ENCODE measurements around the gene WEE2.
"Not testable (repeated sequence)": the region's sequence is repeated elsewhere in the genome, so short reads cannot be mapped to it uniquely, and the experiment has no call there.

Gene WEE2

GRCh38 chr7:141689072-141689825 is 18.9 kb upstream of the WEE2 start:
- in situ Hi-C loops (cut with HindIII; ENCODE audit: low sequenced_read_pairs) = not testable (repeated sequence)

DNA sequence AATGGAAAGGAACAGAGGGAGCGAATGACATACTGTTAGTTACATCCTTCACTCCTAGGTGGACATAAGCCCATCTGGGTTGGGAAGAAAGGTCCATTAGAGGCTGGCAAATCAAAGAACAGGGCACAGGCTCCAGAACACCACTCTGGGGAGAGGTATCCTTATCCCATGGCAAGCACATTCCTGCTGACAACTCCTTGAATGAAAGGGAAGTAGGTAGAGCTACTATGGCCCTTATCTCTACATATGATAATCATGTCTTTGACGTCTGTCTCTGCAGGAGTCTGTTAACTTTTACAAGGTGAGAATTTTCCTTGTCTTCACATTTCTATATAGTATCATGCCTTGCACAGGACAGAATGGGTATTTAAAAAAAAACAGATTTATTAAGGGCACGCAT is 16.6 kb upstream of the WEE2 start:
- in situ Hi-C loops (cut with HindIII; ENCODE audit: low sequenced_read_pairs) = no loop called here

DNA sequence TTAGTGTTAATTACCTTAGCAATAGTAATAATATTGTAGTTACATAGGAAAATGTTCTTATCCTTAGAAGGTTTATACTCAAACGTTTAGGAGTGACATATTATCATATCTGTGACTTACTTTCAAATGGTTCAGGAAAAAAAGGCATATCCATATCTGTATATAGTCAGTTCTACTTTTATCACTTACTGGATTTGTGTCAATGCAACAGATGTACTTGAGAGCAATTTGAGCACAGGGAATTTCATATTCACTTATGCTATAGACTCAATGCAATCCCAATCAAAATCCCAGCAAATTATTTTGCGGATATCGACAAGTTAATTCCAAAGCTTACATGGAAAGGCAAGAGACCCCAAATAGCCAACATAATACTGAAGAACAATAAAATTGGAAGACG is 16.2 kb upstream of the WEE2 start:
- in situ Hi-C loops (cut with HindIII; ENCODE audit: low sequenced_read_pairs) = no loop called here

DNA sequence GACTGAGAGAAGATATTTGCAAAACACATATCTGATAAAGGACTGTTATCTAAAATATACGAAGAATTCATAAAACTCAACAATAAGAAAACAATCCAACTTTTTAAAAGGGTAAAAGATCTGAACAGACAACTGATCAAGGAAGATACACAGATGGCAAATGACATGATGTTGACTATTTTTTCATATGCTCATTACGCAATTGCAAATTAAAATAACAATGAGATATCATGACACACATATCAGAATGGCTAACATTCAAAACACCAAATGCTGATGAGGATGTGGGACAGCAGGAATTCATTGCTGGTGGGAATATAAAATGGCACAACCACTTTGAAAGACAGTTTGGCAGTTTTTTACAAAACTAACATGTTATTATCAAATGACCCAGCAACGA is 15.1 kb upstream of the WEE2 start:
- in situ Hi-C loops (cut with HindIII; ENCODE audit: low sequenced_read_pairs) = no loop called here

GRCh38 chr7:141695803-141696289 is 12.3 kb upstream of the WEE2 start:
- in situ Hi-C loops (cut with HindIII; ENCODE audit: low sequenced_read_pairs) = no loop called here

GRCh38 chr7:141696348-141696747 is 11.8 kb upstream of the WEE2 start:
- in situ Hi-C loops (cut with HindIII; ENCODE audit: low sequenced_read_pairs) = no loop called here

DNA sequence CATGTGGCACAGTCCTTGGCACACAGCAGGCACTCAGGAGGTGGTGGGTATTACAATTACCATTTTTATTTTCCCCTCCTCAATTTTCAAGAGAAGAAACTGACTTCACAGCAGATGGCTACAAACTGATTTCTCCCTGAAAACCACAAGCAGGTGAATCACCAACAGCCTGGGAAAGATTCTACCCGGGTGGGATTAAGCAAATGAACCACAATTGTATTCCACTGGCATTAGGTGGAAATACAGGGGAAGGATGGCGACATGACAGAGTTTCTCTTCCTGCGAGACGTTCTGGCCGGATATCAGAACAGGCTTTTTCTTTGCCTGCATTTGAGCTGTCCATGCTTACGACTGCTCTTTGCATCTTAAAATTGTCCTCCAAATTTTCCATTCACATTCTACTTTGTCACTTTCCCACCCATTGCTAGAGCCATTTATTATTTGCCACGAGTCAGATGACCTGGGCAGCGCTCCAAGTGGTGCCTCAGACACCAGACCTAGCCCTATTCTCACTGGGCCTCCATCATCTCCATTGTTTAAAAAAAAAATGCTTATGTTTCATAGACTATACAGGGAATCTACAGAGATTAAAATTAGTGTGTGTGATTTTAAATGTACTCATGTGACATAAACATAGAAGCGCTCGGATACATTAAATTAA is 10.8 kb upstream of the WEE2 start:
- in situ Hi-C loops (cut with HindIII; ENCODE audit: low sequenced_read_pairs) = no loop called here

DNA sequence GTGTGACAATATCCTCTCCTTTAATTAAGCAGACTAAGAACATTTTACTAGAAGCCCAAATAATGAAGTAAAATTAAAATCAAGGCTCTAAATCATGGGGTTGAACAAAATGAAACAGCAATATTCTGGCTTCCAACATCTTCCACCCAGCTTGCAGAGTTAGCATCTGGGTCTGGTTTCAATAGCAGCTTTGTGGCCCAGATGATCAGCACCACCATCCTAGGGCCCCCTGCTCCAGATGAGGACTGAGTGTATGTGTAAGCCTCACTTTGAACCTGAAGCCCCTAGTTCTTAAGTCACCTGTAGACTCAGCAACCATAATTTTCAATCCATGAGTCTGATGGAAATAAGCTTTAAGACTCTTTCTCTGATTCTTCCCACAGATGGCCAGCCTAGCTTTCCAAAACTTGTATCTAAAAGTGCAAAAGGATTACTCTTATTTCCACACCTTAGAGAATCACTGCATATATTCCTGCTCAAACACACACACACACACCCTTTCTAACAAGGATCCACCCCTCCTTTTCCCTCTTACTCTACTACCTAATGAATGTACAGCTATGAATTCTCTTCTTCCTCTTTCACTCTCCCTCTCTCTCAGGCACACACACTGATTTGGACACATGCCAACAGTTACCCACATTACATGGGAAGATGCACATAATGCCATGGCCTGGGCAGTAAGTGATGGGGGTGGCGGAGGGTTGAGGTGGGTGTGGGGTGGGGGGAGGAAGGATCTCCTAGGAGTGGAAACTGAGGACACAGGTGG is 9.7 kb upstream of the WEE2 start:
- in situ Hi-C loops (cut with HindIII; ENCODE audit: low sequenced_read_pairs) = no loop called here

- in situ Hi-C loops (cut with HindIII; ENCODE audit: low sequenced_read_pairs) = no loop called here
Observed at GRCh38 chr7:141699860-141700259, 8.3 kb upstream of the WEE2 start.

DNA sequence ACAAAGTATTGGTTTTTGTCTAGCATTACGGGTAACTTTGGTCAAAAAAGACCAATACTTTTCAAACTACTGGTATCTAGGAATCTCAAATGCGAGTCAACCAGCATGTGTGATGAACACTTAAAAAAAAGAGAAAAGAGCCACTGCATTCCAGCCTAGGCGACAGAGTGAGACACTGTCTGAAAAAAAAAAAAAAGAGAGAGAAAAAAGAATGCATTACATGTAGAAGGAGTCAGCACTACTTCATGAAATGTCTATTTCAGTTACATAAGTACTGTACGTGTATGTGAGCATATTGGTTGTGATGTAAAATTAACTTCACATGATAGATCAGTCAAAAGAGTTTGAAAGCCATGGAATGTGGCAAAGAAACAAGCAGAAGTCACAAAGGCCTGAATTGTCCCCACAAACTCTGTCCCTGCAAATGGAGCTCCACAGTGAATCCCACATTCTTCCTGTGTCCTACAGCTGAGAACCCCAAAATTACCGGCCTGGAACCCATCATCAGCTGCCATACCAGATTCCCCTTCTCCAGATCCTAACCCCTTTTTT is 7.8 kb upstream of the WEE2 start:
- in situ Hi-C loops (cut with HindIII; ENCODE audit: low sequenced_read_pairs) = no loop called here

- in situ Hi-C loops (cut with HindIII; ENCODE audit: low sequenced_read_pairs) = no loop called here
Observed at GRCh38 chr7:141700848-141701371, 7.2 kb upstream of the WEE2 start.

GRCh38 chr7:141701489-141702046 is 6.6 kb upstream of the WEE2 start:
- in situ Hi-C loops (cut with HindIII; ENCODE audit: low sequenced_read_pairs) = no loop called here

DNA sequence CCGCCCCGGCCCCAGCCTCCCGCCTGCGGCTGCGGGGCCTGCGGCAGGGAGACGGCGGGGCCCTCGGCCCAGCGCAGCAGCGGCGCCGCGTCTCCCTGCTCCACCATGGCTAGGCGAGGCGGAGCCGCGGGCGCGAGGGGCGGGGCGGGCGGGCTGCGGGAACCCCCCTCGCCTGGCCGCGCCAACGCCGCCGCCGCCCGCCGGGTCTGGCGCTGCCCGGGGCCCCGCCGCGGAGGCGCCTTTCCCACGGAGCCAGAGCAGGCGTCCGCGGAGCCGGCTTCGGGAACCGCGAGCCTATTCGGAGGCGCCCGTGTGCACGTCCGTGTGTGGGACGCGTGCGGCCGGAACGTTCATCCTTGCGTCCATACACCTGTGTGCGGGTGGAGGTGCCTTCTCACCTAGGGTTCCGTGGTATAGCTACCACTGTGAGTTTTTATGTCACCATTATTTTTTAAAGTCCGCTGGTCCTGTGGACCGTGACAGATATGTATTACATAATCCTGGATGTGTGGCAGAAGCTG is 6.0 kb upstream of the WEE2 start, which contains the start of gene DENND11:
Gene DENND11, minus strand, starts transcription at position 120 of the 521 bp plus-strand sequence. Its CDS starts 13 bp downstream, at position 107.
- in situ Hi-C loops (cut with HindIII; ENCODE audit: low sequenced_read_pairs) = no loop called here

GRCh38 chr7:141702892-141703291 is 5.3 kb upstream of the WEE2 start:
- in situ Hi-C loops (cut with HindIII; ENCODE audit: low sequenced_read_pairs) = no loop called here

DNA sequence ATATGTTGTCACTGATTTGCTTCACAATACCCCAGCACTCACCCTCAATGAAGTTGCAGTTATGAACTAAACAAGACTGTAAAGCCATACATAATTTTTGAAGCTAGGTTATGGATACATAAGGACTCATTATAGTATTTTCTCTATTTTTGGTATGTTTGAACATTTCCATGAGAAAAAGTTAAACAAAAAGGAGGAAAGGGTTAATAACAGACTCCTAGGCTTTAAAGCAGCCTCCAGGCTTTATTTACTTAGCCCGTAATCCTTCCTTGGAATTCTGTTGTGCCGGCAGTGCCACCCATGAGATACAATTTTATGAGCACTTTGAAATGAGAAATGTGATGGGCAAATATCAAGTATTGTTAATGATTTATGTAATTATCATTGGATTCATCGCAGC is 4.0 kb upstream of the WEE2 start:
- in situ Hi-C loops (cut with HindIII; ENCODE audit: low sequenced_read_pairs) = no loop called here

DNA sequence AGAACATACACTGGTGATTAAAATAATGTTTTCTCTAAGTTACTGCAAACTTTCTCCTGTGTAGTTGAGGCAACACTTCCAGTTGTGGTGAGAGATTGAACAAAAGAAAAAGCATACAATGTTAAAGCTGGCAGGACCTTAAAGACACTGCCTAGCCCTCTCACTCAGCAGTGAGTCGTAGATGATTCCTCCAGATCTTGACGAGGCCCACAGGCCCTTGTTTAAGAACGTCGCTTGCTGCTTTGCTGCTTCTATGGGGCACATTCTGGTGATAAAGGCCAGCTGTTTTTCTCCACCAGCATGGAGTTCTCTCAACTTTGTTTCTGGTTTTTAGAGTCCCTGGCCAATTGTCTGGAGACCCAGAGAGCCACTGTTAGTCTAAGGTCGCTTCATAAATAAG is 3.4 kb upstream of the WEE2 start:
- in situ Hi-C loops (cut with HindIII; ENCODE audit: low sequenced_read_pairs) = no loop called here

DNA sequence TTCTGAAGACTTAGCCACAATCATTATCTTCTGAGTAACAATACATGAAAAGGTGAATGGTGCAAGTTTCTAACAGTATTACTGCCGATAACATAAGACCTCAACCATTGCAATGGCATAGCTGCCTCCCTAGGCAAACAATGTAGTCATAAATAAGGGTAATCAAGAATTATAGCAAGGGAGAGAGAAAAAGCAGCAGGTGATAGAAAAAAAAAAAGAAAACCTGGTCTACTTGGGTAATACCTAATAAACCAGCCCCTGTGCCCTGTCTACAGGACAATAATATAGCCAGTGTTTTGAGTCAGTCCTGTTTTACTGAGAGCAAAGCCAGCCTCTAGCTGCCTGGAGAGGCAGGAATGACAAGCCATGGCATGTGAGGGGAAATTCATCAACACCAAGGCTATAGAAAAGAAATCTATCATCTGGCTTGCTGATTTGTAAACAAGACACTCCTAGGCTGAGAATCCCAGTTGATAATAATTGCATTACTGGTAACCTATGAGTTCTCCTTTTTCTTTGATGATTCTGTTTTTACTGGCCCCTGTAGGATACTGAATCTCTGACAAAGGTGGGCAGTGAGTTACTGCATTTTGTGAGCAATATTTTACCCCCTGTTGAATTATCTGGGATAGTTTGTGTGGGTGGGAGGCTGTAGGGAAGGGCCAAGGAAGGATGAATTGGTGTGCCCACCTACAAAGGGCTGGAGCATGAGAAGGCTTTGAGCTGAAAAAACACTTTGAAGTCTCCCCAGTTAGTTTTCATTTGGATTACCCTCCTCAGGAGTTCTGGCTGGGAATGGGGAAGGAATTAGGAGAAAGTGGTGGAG is 1.7 kb upstream of the WEE2 start:
- in situ Hi-C loops (cut with HindIII; ENCODE audit: low sequenced_read_pairs) = no loop called here

DNA sequence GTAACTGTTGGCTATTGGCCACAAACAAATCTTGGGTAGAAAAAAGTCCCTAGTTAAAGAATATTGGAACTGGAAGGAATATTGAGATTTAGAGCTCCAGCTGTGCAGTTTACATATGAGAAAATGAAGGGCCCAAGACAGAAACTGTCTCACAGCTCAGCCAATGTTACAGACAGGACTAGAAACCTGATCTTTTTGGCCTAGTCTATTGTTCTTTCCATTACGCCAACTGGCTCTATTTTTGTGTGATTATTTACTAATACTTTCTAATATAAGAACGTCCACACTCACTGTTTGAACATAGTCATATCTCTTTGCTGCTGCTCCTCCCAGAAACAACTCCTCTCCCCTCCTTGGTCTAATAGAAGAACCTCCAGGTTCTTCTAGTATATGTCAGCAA is 1.2 kb downstream of the WEE2 start:
- in situ Hi-C loops (cut with HindIII; ENCODE audit: low sequenced_read_pairs) = no loop called here

DNA sequence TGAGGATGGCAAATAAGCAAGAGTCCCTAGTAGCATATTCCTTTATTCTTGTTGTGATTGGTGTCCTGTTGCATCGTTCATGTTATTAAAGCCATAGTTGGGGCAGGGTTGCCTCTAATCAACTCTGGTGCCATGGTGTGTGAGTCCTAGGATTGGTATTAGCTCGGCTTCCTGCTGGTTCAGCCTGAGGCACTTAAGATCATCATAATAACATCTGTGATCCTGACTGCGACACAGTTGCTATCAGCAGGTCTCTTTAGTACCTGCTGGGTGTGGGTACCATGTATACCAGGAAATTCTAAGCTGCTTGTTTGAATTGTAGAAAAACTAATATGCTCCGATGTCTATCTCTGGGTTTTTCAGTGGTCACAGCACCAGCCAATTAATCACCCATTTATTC is 1.6 kb downstream of the WEE2 start:
- in situ Hi-C loops (cut with HindIII; ENCODE audit: low sequenced_read_pairs) = no loop called here

DNA sequence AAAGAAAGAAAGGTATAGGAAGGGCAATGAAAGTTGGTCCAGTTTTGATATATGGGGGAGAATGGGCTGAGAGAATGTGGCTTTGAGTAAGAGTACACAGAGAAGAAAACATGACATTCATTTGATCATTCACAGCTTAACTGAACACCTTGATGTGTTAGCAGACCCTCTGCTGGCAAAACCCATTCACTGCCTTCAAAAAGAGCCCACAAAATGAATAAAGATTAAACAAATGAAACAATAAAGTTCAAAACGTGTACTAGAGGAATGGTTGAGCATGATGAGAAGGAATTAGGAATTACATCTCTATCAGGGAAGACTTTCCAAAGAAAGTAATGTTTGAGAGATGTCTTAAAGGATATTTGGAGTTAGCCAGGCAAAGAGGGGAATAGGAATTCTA is 2.1 kb downstream of the WEE2 start:
- in situ Hi-C loops (cut with HindIII; ENCODE audit: low sequenced_read_pairs) = no loop called here

Measured in endothelial cell of hepatic sinusoid (primary cell).